Measurements from ENCODE around the gene TP73. TPM values are rescaled to one million over a fixed set of nuclear protein-coding genes. Genes with fewer than 3 reads are reported as not detected.
A peak's percentile ranks its signal among the peaks of the same experiment; 100 is the strongest.
"Not testable (repeated sequence)": the region's sequence is repeated elsewhere in the genome, so short reads cannot be mapped to it uniquely, and the experiment has no call there.

Gene TP73
- polyA plus RNA-seq, 1 experiment, result not detected

DNA sequence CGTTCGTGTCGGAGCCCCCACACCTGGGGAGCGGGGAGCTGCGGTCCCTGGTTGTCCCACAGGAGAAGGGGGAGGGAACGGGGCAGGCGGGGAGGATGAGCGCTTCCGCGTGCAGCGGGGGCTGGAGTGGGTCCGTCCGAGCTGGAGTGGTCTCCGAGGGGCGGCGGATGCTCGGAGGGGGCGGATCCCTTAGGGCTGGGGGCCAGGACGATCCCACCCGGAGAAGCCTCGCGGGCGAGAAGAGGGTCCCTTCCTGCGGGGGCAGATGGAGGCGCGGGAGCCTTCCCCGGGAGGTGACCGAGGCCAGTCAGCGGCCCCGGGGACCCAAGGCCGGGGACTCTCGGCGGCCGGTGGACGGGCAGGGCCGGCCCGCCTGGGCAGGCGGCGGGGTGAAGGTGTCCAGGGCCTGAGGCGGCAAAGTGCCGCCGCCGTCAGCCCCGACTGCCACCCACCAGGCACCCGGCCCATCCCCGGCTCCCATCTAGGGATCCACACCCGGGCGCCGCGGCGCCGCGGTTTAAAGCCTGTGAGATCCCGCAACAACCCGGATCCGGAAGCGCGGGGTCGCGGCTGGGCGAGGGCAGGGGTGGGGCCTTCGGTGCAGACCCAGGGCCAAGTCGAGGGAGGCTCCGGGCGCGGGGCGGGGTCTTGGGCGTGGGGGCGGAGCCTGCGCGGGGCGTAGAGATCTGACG is 94.7 kb downstream of the TP73 start:
- H3K27ac ChIP-seq (ENCODE audit: low read depth, low read length), result no peak overlapping the region
- peak overlapping the region; percentile 59 for H3K4me3 ChIP-seq (ENCODE audit: low read depth, low read length)
- no peak for DNase-seq (ENCODE audit: low read depth, low spot score)
- CTCF ChIA-PET, result no interaction called here
- H3K27me3 ChIP-seq (ENCODE audit: control insufficient read depth, insufficient read depth, low read length), result peaks cover 22% of the 10 kb centered on the region
- POLR2A ChIA-PET, result no interaction called here
- TF ChIP-seq, protein P1, sequence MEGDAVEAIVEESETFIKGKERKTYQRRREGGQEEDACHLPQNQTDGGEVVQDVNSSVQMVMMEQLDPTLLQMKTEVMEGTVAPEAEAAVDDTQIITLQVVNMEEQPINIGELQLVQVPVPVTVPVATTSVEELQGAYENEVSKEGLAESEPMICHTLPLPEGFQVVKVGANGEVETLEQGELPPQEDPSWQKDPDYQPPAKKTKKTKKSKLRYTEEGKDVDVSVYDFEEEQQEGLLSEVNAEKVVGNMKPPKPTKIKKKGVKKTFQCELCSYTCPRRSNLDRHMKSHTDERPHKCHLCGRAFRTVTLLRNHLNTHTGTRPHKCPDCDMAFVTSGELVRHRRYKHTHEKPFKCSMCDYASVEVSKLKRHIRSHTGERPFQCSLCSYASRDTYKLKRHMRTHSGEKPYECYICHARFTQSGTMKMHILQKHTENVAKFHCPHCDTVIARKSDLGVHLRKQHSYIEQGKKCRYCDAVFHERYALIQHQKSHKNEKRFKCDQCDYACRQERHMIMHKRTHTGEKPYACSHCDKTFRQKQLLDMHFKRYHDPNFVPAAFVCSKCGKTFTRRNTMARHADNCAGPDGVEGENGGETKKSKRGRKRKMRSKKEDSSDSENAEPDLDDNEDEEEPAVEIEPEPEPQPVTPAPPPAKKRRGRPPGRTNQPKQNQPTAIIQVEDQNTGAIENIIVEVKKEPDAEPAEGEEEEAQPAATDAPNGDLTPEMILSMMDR (IDR thresholded peaks at IDR 0.05; ENCODE audit: low read depth, low read length), result no peak
- H3K9me3 ChIP-seq (ENCODE audit: control insufficient read depth, insufficient read depth, low read length), result no peaks in the 10 kb centered on the region

DNA sequence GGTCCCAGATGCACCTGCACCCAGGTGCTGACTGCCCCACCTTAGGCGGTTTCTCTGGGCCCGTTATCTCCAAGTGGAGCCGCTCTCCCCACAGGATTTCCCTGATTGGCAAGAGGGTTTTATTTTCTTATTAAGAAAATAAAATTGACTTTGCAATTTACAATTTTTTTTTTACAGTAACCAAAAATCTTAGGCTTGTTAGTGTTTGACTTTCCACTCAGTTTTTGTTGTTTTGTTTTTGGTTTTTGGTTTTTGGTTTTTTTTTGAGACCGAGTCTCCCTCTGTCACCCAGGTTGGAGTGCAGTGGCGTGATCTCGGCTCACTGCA is 95.2 kb downstream of the TP73 start:
- POLR2A ChIA-PET, result no interaction called here

DNA sequence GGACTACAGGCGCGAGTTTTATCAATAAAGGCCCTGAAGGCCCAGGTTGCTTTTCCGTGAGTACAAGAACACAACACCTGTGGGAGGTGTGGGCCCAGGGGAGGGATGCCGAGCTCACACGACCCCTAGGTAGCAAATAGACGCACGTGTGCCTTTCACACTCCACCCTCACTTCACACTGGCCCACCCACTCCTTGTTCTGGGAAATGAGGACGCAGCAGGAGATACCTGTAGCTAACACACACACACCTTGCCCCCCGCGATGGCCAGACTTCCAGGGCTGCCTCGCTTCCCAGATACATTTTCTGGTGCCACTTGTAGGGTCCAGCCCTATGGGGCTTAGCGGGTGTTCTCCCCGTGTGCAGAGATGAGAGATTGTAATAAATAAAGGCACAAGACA is 95.6 kb downstream of the TP73 start:
- Histone ChIP-seq H3K4me3 (ENCODE audit: low read depth, low read length) (peak overlapping the region; percentile 59; the same call in 1 of the 2 replicates), H3K27ac (ENCODE audit: low read depth, low read length) (no peak overlapping the region), H3K9me3 (ENCODE audit: control insufficient read depth, insufficient read depth, low read length) (no peaks in the 10 kb centered on the region), H3K27me3 (ENCODE audit: control insufficient read depth, insufficient read depth, low read length) (peaks cover 24% of the 10 kb centered on the region)
- ChIA-PET POLR2A (no interaction called here), CTCF (no interaction called here)
- no peak for DNase-seq (ENCODE audit: low read depth, low spot score)
- TF ChIP-seq, protein P1 (IDR thresholded peaks at IDR 0.05; ENCODE audit: low read depth, low read length), result no peak

More for the DNA sequence above, 95.2 kb downstream of the TP73 start:
- CTCF ChIA-PET, result no interaction called here
- peak overlapping the region; percentile 59 for H3K4me3 ChIP-seq (ENCODE audit: low read depth, low read length)
- peaks cover 24% of the 10 kb centered on the region for H3K27me3 ChIP-seq (ENCODE audit: control insufficient read depth, insufficient read depth, low read length)
- no peak for DNase-seq (ENCODE audit: low read depth, low spot score)
- H3K9me3 ChIP-seq (ENCODE audit: control insufficient read depth, insufficient read depth, low read length), result no peaks in the 10 kb centered on the region
- TF ChIP-seq, protein P1 (IDR thresholded peaks at IDR 0.05; ENCODE audit: low read depth, low read length), result no peak
- no peak overlapping the region for H3K27ac ChIP-seq (ENCODE audit: low read depth, low read length)

DNA sequence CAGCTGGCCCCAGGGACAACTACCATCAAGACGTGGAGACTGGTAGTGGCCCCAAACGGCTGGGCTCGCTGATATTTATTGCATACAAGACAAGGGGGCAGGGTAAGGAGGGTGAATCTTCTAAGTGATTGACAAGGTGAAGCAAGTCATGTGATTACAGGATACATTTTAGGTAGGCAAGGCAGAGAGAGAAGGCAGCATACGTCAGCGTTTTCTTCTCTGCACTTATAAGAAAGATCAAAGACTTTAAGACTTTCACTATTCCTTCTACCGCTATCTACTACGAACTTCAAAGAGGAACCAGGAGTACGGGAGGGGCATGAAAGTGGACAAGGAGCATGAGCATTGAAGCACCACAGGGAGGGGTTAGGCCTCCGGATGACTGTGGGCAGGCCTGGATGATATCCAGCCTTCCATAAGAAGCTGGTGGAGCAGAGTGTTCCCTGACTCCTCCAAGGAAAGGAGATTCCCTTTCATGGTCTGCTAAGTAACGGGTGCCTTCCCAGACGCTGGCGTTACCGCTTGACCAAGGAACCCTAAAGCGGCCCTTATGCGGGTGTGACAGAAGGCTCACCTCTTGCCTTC is 96.1 kb downstream of the TP73 start:
- DNase-seq (ENCODE audit: low read depth, low spot score); H3K9me3 ChIP-seq (ENCODE audit: control insufficient read depth, insufficient read depth, low read length); H3K4me3 ChIP-seq (ENCODE audit: low read depth, low read length); POLR2A ChIA-PET; H3K27ac ChIP-seq (ENCODE audit: low read depth, low read length): not testable (repeated sequence)
- CTCF ChIA-PET, result interaction anchor here (0.6 kb wide), 2 partner anchors 258 to 331 kb away, joined by 4 read pairs; no protein-coding TSS in a partner anchor
- peaks cover 24% of the 10 kb centered on the region for H3K27me3 ChIP-seq (ENCODE audit: control insufficient read depth, insufficient read depth, low read length)

DNA sequence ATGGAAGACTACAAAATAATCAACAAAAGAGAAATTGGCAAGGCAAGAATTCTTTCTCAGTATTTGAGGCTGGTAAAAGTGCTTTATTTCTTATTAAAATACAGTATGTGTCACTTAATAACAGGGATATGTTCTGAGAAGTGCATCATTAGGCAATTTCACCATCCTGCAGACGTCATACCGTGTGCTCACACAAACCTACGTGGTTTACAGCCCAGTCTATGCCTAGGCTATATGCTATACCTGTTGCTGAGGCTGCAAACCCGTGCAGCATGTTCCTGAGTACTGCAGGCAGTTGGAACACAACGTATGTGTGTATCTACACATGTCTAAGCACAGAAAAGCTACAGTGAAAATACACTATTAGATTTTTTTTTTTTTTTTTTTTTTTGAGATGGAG is 97.2 kb downstream of the TP73 start:
- ChIA-PET POLR2A (no interaction called here), CTCF (no interaction called here)
- no peak for DNase-seq (ENCODE audit: low read depth, low spot score)

More for the DNA sequence above, 97.2 kb downstream of the TP73 start:
- Histone ChIP-seq H3K4me3 (ENCODE audit: low read depth, low read length) (no peak overlapping the region), H3K27ac (ENCODE audit: low read depth, low read length) (no peak overlapping the region), H3K9me3 (ENCODE audit: control insufficient read depth, insufficient read depth, low read length) (no peaks in the 10 kb centered on the region), H3K27me3 (ENCODE audit: control insufficient read depth, insufficient read depth, low read length) (peaks cover 26% of the 10 kb centered on the region)
- TF ChIP-seq, protein P1 (IDR thresholded peaks at IDR 0.05; ENCODE audit: low read depth, low read length), result no peak
